ENCODE data around the gene ETV1. TPM values are rescaled to one million over a fixed set of nuclear protein-coding genes. Genes with fewer than 3 reads are reported as not detected.
A peak's percentile ranks its signal among the peaks of the same experiment; 100 is the strongest.

The ETV1 gene
- total RNA-seq, 1 experiment from 2014 or later = 7.4 TPM

- TF ChIP-seq CTCF (IDR thresholded peaks at IDR 0.05) (no peak), REST (IDR thresholded peaks at IDR 0.05; ENCODE audit: insufficient read depth in 1 of 2, low read depth in 2 of 2, low read length in 1 of 2) (no peak), SIN3A (IDR thresholded peaks at IDR 0.05; ENCODE audit: borderline replicate concordance, insufficient read depth, low read depth, low read length) (no peak), TCF7L2 (IDR thresholded peaks at IDR 0.05; ENCODE audit: low read depth, low read length) (no peak), POLR2AphosphoS5 (IDR thresholded peaks at IDR 0.05; ENCODE audit: low read depth, low read length) (no peak)
- intact Hi-C loops (cut with micrococcal nuclease; ENCODE audit: unreplicated experiment) = loop anchor here (5.0 to 10.0 kb wide), 2 partner anchors 465 to 702 kb away; no protein-coding TSS in a partner anchor
- in situ Hi-C loops (cut with HindIII; ENCODE audit: low pct_unique_long_range_greater_than_20kb, low sequenced_read_pairs) = no loop called here
Measured at GRCh38 chr7:13992596-13992964, 3.1 kb upstream of the ETV1 start.

GRCh38 chr7:13991791-13992595 lies 2.5 kb upstream of the ETV1 start:
- CTCF ChIA-PET = no interaction called here
- Histone ChIP-seq H3K27ac (ENCODE audit: low read length) (peak overlapping the region; percentile 73), H3K36me3 (ENCODE audit: control insufficient read depth, insufficient read depth, low read length) (no peaks in the 10 kb centered on the region), H3K27me3 (ENCODE audit: control insufficient read depth, insufficient read depth, low read length) (no peaks in the 10 kb centered on the region), H3K4me1 (ENCODE audit: control insufficient read depth, insufficient read depth, low read length) (peaks cover 8% of the 10 kb centered on the region), H3K9me3 (ENCODE audit: control insufficient read depth, insufficient read depth, low read depth, low read length) (no peaks in the 10 kb centered on the region), H3K4me3 (ENCODE audit: low read depth in 2 of 2, low read length in 2 of 2) (peak overlapping the region; percentile 66 to 88)
- no peak for TF ChIP-seq POLR2AphosphoS5 (IDR thresholded peaks at IDR 0.05; ENCODE audit: low read depth, low read length)
- in situ Hi-C loops (cut with HindIII; ENCODE audit: low pct_unique_long_range_greater_than_20kb, low sequenced_read_pairs) = no loop called here
- POLR2A ChIA-PET = no interaction called here
- BruUV-seq (replicated peaks) = TSS peak; percentile 99
- no peak; the same call in 1 of the 2 replicates for ATAC-seq
- intact Hi-C loops (cut with micrococcal nuclease; ENCODE audit: unreplicated experiment) = loop anchor here (5.0 to 10.0 kb wide), 2 partner anchors 465 to 703 kb away; no protein-coding TSS in a partner anchor
- no peak for DNase-seq (ENCODE audit: low read depth, low spot score)

More at GRCh38 chr7:13992596-13992964, 3.1 kb upstream of the ETV1 start:
- peaks cover 8% of the 10 kb centered on the region for H3K4me1 ChIP-seq (ENCODE audit: control insufficient read depth, insufficient read depth, low read length)
- DNase-seq (ENCODE audit: low read depth, low spot score) = no peak
- no peaks in the 10 kb centered on the region for H3K9me3 ChIP-seq (ENCODE audit: control insufficient read depth, insufficient read depth, low read depth, low read length)
- no peaks in the 10 kb centered on the region for H3K36me3 ChIP-seq (ENCODE audit: control insufficient read depth, insufficient read depth, low read length)
- no peak for ATAC-seq
- CTCF ChIA-PET = no interaction called here
- H3K27me3 ChIP-seq (ENCODE audit: control insufficient read depth, insufficient read depth, low read length) = no peaks in the 10 kb centered on the region
- peak overlapping the region in 1 of 2 experiments; percentile 88; a peak in 2 of 4 replicates for H3K4me3 ChIP-seq (ENCODE audit: low read depth in 2 of 2, low read length in 2 of 2)
- peak overlapping the region; percentile 73; the same call in 1 of the 2 replicates for H3K27ac ChIP-seq (ENCODE audit: low read length)
- POLR2A ChIA-PET = no interaction called here
- BruUV-seq (replicated peaks) = no TSS peak

Data from Panc1 (cell line).